Activated naive CD4-positive, alpha-beta T cell treated with anti-CD3 and anti-CD28 coated beads, Interleukin-2, amount 50 U/mL, for 72 hours (primary cell): ENCODE results near the gene TBC1D7. TPM values are rescaled to one million over a fixed set of nuclear protein-coding genes. Genes with fewer than 3 reads are reported as not detected.

ENCODE experiments used
- total RNA-seq, 2 donors: library from RNA; stranded (reverse); gene quantifications; one replicate each; pipeline ENCODE4 v1.2.3, GENCODE V29; 2022

Gene TBC1D7
- total RNA-seq, 2 donors from 2014 or later = 13.2 to 30.9 TPM

Other genes starting within 250 kb of the TBC1D7 start
- 10 to 100 TPM in 1 of 2 donors, 1 to 10 TPM in 1; 6.3 to 11.8 TPM for gene GFOD1, start 159.1 kb upstream of the TBC1D7 start, total RNA-seq
- gene SIRT5, start 246.1 kb upstream of the TBC1D7 start, total RNA-seq = 10 to 100 TPM in 1 of 2 donors, 1 to 10 TPM in 1; 7.4 to 15.3 TPM